AG09319 (cell line): ENCODE results near the gene OR7E24.
"Not testable (repeated sequence)": the region's sequence is repeated elsewhere in the genome, so short reads cannot be mapped to it uniquely, and the experiment has no call there.

Source experiments
- DNase-seq: peaks from one replicate; pipeline ENCODE4 v3.0.0-alpha.2; 2010; ENCODE audit warnings: low read depth; ENCODE audit errors: extremely low read depth
- TF ChIP-seq, protein P1 (sequence below): IDR thresholded peaks from 2 replicates; pipeline ENCODE4 v1.5.1; 2011; ENCODE audit warnings: low read depth, mild to moderate bottlenecking, inconsistent platforms, low read length, moderate library complexity

Gene OR7E24

DNA sequence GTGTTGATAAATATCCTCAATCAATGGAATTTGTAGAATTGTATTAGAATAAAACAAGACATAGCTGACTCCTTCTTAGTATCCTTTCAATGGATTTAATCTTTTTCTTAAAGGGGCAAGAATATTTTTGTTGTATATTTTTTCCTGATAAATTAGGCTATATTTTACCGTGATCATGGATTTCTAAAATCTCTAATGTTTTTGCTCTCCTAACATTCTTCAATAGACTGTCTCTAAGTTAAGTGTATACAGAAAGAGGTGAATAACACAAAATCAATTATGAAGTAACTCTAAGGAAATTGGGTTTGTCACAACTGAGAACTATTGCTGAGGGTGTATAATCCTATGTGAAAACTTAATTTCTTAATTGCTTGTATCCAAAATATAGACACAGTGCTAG, at the start of gene OR7E24:
OR7E24 (plus strand) TSS at position 301 of the 400 bp plus-strand sequence. CDS start 114 bp downstream, outside the sequence.
- no peak for DNase-seq
- TF ChIP-seq, protein P1, sequence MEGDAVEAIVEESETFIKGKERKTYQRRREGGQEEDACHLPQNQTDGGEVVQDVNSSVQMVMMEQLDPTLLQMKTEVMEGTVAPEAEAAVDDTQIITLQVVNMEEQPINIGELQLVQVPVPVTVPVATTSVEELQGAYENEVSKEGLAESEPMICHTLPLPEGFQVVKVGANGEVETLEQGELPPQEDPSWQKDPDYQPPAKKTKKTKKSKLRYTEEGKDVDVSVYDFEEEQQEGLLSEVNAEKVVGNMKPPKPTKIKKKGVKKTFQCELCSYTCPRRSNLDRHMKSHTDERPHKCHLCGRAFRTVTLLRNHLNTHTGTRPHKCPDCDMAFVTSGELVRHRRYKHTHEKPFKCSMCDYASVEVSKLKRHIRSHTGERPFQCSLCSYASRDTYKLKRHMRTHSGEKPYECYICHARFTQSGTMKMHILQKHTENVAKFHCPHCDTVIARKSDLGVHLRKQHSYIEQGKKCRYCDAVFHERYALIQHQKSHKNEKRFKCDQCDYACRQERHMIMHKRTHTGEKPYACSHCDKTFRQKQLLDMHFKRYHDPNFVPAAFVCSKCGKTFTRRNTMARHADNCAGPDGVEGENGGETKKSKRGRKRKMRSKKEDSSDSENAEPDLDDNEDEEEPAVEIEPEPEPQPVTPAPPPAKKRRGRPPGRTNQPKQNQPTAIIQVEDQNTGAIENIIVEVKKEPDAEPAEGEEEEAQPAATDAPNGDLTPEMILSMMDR = no peak

DNA sequence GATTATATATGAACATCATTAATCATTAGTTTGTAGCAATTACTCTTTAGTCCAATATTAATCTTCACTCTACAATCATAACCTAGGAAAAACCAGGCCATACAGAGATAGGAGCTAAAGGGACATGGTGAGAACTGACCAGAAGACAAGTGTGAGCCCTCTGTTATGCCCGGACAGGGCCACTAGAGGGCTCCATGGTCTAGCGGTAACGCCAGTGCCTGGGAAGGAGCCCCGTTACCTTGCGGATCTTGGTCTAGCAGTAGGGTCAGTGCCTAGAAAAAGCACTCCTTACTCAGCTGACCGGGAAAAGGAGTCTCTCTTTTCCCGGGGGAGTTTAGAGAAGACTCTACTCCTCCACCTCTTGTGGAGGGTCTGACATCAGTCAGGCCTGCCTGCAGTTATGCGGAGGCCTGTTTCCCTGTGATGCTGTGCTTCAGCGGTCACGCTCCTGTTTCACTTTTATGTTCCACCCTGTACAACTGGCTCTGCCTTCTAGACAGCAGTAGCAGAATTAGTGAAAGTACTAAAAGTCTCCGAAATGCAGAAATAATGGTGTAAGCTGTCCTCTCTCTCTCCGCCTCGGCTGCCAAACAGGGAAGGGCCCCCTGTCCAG, 45.1 kb upstream of the OR7E24 start:
- peak; percentile 27 for DNase-seq
- TF ChIP-seq, protein P1 = peak; percentile 83

DNA sequence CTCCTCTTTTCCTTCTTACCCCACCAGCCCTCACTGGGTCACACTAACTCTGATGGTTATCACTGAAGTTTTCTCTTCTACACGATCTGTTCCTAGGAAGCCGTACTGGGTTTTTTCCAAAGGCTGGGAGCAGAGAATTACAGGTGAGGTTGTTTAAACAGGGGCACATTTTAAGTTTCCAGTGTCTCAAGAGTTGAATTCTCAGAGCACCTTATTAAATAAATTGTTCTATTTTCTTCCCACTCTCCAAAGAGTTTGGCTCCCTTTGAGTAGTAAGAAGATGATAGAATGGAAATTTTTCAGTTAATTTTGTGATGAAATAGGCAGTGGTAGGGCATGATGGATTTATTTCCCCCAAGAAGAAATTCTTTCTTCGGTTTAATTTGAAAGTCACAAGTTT, 31.2 kb upstream of the OR7E24 start, which contains the start of gene OR7D4:
OR7D4 (minus strand) TSS at position 101 of the 400 bp plus-strand sequence. CDS start 4,752 bp downstream, outside the sequence.
- TF ChIP-seq, protein P1 = no peak
- DNase-seq = no peak

DNA sequence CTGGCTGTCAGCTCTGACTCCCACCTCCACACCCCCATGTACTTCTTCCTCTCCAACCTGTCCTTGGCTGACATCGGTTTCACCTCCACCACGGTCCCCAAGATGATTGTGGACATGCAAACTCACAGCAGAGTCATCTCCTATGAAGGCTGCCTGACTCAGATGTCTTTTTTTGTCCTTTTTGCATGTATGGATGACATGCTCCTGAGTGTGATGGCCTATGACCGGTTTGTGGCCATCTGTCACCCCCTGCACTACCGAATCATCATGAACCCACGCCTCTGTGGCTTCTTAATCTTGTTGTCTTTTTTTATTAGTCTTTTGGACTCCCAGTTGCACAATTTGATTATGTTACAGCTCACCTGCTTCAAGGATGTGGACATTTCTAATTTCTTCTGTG, 506 bp downstream of the OR7E24 start:
- TF ChIP-seq, protein P1 = no peak
- DNase-seq = no peak

DNA sequence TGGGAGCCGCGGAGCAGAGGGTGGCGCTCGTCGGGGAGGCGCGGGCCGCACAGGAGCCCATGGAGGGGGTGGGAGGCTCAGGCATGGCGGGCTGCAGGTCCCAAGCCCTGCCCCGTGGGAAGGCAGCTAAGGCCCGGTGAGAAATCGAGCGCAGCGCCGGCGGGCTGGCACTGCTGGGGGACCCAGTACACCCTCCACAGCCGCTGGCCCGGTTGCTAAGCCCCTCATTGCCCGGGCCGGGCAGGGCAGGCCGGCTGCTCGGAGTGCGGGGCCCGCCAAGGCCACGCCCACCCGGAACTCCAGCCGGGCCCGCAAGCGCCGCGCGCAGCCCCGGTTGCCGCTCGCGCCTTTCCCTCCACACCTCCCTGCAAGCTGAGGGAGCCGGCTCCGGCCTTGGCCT, 32.8 kb downstream of the OR7E24 start:
- DNase-seq = not testable (repeated sequence)

DNA sequence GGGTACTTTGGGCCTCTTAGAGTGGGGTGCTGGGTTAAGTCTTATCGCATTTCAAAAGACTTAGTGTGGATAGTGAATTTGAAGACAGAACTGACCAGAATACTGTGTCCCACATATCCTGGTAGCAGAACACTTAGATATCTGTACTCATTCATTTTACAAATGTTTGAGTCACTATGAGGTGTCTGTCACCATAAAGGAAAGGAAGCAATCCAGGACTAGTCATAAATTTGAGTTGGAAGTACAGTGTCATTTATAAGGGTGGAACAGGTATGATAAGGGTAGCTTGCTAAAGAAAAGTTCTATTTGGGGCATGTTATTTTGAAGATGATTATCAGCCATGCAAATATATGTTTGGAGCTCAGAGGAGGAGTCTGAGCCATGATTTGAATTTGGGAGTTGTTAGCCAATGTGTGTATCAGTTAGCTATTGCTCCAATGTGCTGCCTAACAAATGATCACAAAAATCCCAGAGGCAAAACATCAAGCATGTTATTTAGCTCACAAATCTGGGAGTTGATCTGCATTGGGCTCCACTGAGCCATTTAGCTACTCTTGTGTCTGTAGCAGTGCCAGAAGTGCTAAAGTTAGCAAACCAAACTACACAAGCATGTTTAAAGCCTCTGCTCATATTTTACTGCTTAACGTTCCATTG, 38.6 kb downstream of the OR7E24 start:
- no peak for DNase-seq
- TF ChIP-seq, protein P1 = no peak

DNA sequence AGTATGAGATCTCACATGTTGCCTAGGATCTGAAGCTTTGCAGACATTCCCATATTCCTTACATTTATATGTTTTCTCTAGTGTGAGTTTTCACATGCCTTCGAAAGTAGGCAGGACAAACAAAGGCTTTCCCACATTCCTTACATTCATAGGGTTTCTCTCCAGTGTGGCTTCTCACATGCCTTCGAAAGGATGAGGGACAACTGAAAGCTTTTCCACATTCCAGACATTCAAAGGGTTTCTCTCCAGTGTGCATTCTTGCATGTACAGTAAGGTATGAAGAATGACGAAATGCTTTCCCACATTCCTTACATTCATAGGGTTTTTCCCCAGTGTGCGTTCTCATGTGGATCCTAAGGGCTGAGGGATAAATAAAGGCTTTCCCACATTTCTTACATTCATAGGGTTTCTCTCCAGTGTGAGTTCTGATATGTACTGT, 44.7 kb downstream of the OR7E24 start:
- TF ChIP-seq, protein P1 = no peak
- no peak for DNase-seq
